BLaER1 treated with 17β-estradiol and CSF1 and Interleukin-3, amounts not matched to agents 10 nM and 100 nM (cell line): ENCODE data around the gene LRRC18.

Experiments
- H3K27ac ChIP-seq, 11 experiments: shearing (Covaris generic); formaldehyde crosslinking; 2 replicates each; pipeline ENCODE4 v1.8.1; 2022
- H3K27me3 ChIP-seq, 11 experiments: shearing (Covaris generic); formaldehyde crosslinking; 2 replicates each; pipeline ENCODE4 v1.8.1; 2022
- H3K36me3 ChIP-seq, 11 experiments: shearing (Covaris generic); formaldehyde crosslinking; 2 replicates each; pipeline ENCODE4 v1.8.1; 2022
- H3K4me1 ChIP-seq, 10 experiments: shearing (Covaris generic); formaldehyde crosslinking; 2 replicates each; pipeline ENCODE4 v1.8.1; 2022
- H3K4me2 ChIP-seq, 11 experiments: shearing (Covaris generic); formaldehyde crosslinking; 2 replicates each; pipeline ENCODE4 v1.8.1; 2022
- H3K4me3 ChIP-seq, 10 experiments: shearing (Covaris generic); formaldehyde crosslinking; 2 replicates each; pipeline ENCODE4 v1.8.1; 2022
- H3K9ac ChIP-seq, 11 experiments: shearing (Covaris generic); formaldehyde crosslinking; 2 replicates each; pipeline ENCODE4 v1.8.1; 2022
- H3K9me3 ChIP-seq, 11 experiments: shearing (Covaris generic); formaldehyde crosslinking; replicated peaks in 1 of 11; 2 replicates each; pipeline ENCODE4 v1.8.1; 2022
- H4K20me1 ChIP-seq, 11 experiments: shearing (Covaris generic); formaldehyde crosslinking; 2 replicates each; pipeline ENCODE4 v1.8.1; 2022
- Cebpa-rat ChIP-seq, 11 experiments: shearing (Covaris generic); IDR thresholded peaks; 2 replicates each; pipeline ENCODE4 v1.8.1; 2022

The LRRC18 gene

GRCh38 chr10:48905311-48905710, 34.3 kb downstream of the LRRC18 start:
- no peak overlapping the region for H3K27ac ChIP-seq
- H3K36me3 ChIP-seq = peaks cover 0 to 96% (median 17%) of the 10 kb centered on the region in 11 experiments; a peak in 13 of 22 replicates
- peaks cover 0 to 9% (median 0%) of the 10 kb centered on the region in 11 experiments; a peak in 1 of 22 replicates for H3K9me3 ChIP-seq
- no peak overlapping the region for H3K9ac ChIP-seq
- H3K4me2 ChIP-seq = peak overlapping the region in 6 of 11 experiments; percentile 13 to 41 (median 28); a peak in 11 of 22 replicates
- no peak for TF ChIP-seq Cebpa-rat (IDR thresholded peaks at IDR 0.05)
- peaks cover 7 to 16% (median 13%) of the 10 kb centered on the region in 10 experiments; a peak in 19 of 20 replicates for H3K4me1 ChIP-seq
- H3K27me3 ChIP-seq = no peaks in the 10 kb centered on the region
- H4K20me1 ChIP-seq = no peaks in the 10 kb centered on the region
- H3K4me3 ChIP-seq = no peak overlapping the region

- Histone ChIP-seq H3K4me1 (peaks cover 12 to 20% (median 13%) of the 10 kb centered on the region in 10 experiments; a peak in 19 of 20 replicates), H3K27ac (no peak overlapping the region), H3K9me3 (peaks cover 0 to 9% (median 0%) of the 10 kb centered on the region in 11 experiments; a peak in 1 of 22 replicates), H3K36me3 (peaks cover 0 to 96% (median 19%) of the 10 kb centered on the region in 11 experiments; a peak in 13 of 22 replicates), H3K4me2 (peak overlapping the region in 6 of 11 experiments; percentile 13 to 41 (median 28); a peak in 12 of 22 replicates), H3K4me3 (no peak overlapping the region), H3K9ac (no peak overlapping the region), H4K20me1 (no peaks in the 10 kb centered on the region; a peak in 1 of 22 replicates), H3K27me3 (no peaks in the 10 kb centered on the region)
- TF ChIP-seq Cebpa-rat (IDR thresholded peaks at IDR 0.05) = no peak
These were observed 34.8 kb downstream of the LRRC18 start for GRCh38 chr10:48904861-48905260.

- Histone ChIP-seq H4K20me1 (no peaks in the 10 kb centered on the region; a peak in 1 of 22 replicates), H3K36me3 (peaks cover 0 to 100% (median 19%) of the 10 kb centered on the region in 11 experiments; a peak in 14 of 22 replicates), H3K27me3 (no peaks in the 10 kb centered on the region), H3K27ac (no peak overlapping the region), H3K9ac (no peak overlapping the region), H3K4me2 (no peak overlapping the region), H3K9me3 (peaks cover 0 to 9% (median 0%) of the 10 kb centered on the region in 11 experiments; a peak in 2 of 22 replicates), H3K4me3 (no peak overlapping the region), H3K4me1 (peaks cover 12 to 27% (median 17%) of the 10 kb centered on the region in 10 experiments; a peak in 19 of 20 replicates)
- TF ChIP-seq Cebpa-rat (IDR thresholded peaks at IDR 0.05) = no peak
These were observed 36.5 kb downstream of the LRRC18 start for GRCh38 chr10:48903151-48903550.

- Histone ChIP-seq H3K9me3 (peaks cover 0 to 14% (median 0%) of the 10 kb centered on the region in 11 experiments; a peak in 2 of 22 replicates), H3K27me3 (no peaks in the 10 kb centered on the region), H3K36me3 (peaks cover 0 to 100% (median 19%) of the 10 kb centered on the region in 11 experiments; a peak in 14 of 22 replicates)
These were observed 37.5 kb downstream of the LRRC18 start for GRCh38 chr10:48902096-48902495.

GRCh38 chr10:48901319-48901718, 38.3 kb downstream of the LRRC18 start:
- no peak for TF ChIP-seq Cebpa-rat (IDR thresholded peaks at IDR 0.05)
- H3K4me3 ChIP-seq = no peak overlapping the region

More at GRCh38 chr10:48902096-48902495, 37.5 kb downstream of the LRRC18 start:
- no peak overlapping the region for H3K9ac ChIP-seq
- TF ChIP-seq Cebpa-rat (IDR thresholded peaks at IDR 0.05) = no peak
- no peaks in the 10 kb centered on the region; a peak in 1 of 22 replicates for H4K20me1 ChIP-seq
- H3K4me3 ChIP-seq = no peak overlapping the region
- H3K27ac ChIP-seq = no peak overlapping the region
- H3K4me1 ChIP-seq = peaks cover 12 to 27% (median 17%) of the 10 kb centered on the region in 10 experiments; a peak in 19 of 20 replicates
- H3K4me2 ChIP-seq = no peak overlapping the region

GRCh38 chr10:48900371-48900801, 39.3 kb downstream of the LRRC18 start:
- Histone ChIP-seq H3K4me3 (no peak overlapping the region), H3K4me1 (peaks cover 10 to 27% (median 18%) of the 10 kb centered on the region in 10 experiments; a peak in 19 of 20 replicates), H3K27ac (peak overlapping the region in 2 of 11 experiments; percentile 25 to 34; a peak in 3 of 22 replicates)

More at GRCh38 chr10:48901319-48901718, 38.3 kb downstream of the LRRC18 start:
- Histone ChIP-seq H3K9ac (no peak overlapping the region), H3K36me3 (peaks cover 0 to 100% (median 19%) of the 10 kb centered on the region in 11 experiments; a peak in 14 of 22 replicates), H3K27ac (no peak overlapping the region), H3K4me2 (no peak overlapping the region), H3K4me1 (peaks cover 12 to 27% (median 18%) of the 10 kb centered on the region in 10 experiments; a peak in 19 of 20 replicates), H3K27me3 (no peaks in the 10 kb centered on the region), H3K9me3 (peaks cover 0 to 14% (median 0%) of the 10 kb centered on the region in 11 experiments; a peak in 2 of 22 replicates), H4K20me1 (no peaks in the 10 kb centered on the region; a peak in 1 of 22 replicates)

GRCh38 chr10:48899781-48900180, 39.9 kb downstream of the LRRC18 start:
- TF ChIP-seq Cebpa-rat (IDR thresholded peaks at IDR 0.05) = no peak
- Histone ChIP-seq H3K27me3 (no peaks in the 10 kb centered on the region), H3K9me3 (peaks cover 0 to 14% (median 0%) of the 10 kb centered on the region in 11 experiments; a peak in 2 of 22 replicates), H3K4me2 (peak overlapping the region in 5 of 11 experiments; percentile 24 to 44 (median 39); a peak in 9 of 22 replicates), H3K27ac (peak overlapping the region in 2 of 11 experiments; percentile 25 to 34; a peak in 2 of 22 replicates), H3K9ac (no peak overlapping the region), H3K36me3 (peaks cover 0 to 100% (median 19%) of the 10 kb centered on the region in 11 experiments; a peak in 14 of 22 replicates), H3K4me3 (no peak overlapping the region), H3K4me1 (peaks cover 4 to 27% (median 13%) of the 10 kb centered on the region in 10 experiments; a peak in 18 of 20 replicates), H4K20me1 (no peaks in the 10 kb centered on the region; a peak in 1 of 22 replicates)

More at GRCh38 chr10:48900371-48900801, 39.3 kb downstream of the LRRC18 start:
- H3K9ac ChIP-seq = no peak overlapping the region
- H3K36me3 ChIP-seq = peaks cover 0 to 100% (median 19%) of the 10 kb centered on the region in 11 experiments; a peak in 14 of 22 replicates
- no peaks in the 10 kb centered on the region for H3K27me3 ChIP-seq
- no peak for TF ChIP-seq Cebpa-rat (IDR thresholded peaks at IDR 0.05)
- no peaks in the 10 kb centered on the region; a peak in 1 of 22 replicates for H4K20me1 ChIP-seq
- peak overlapping the region in 5 of 11 experiments; percentile 24 to 44 (median 39); a peak in 9 of 22 replicates for H3K4me2 ChIP-seq
- H3K9me3 ChIP-seq = peaks cover 0 to 14% (median 0%) of the 10 kb centered on the region in 11 experiments; a peak in 2 of 22 replicates

GRCh38 chr10:48898426-48898825, 41.2 kb downstream of the LRRC18 start:
- peaks cover 0 to 100% (median 19%) of the 10 kb centered on the region in 11 experiments; a peak in 14 of 22 replicates for H3K36me3 ChIP-seq
- H3K9ac ChIP-seq = no peak overlapping the region
- peaks cover 0 to 14% (median 0%) of the 10 kb centered on the region in 11 experiments; a peak in 2 of 22 replicates for H3K9me3 ChIP-seq
- no peaks in the 10 kb centered on the region for H3K27me3 ChIP-seq
- no peak overlapping the region for H3K4me2 ChIP-seq
- peaks cover 0 to 27% (median 8%) of the 10 kb centered on the region in 10 experiments; a peak in 10 of 20 replicates for H3K4me1 ChIP-seq
- TF ChIP-seq Cebpa-rat (IDR thresholded peaks at IDR 0.05) = no peak
- H3K4me3 ChIP-seq = no peak overlapping the region
- no peaks in the 10 kb centered on the region; a peak in 1 of 22 replicates for H4K20me1 ChIP-seq
- H3K27ac ChIP-seq = no peak overlapping the region

GRCh38 chr10:48897441-48897790, 42.2 kb downstream of the LRRC18 start:
- peaks cover 0 to 14% (median 0%) of the 10 kb centered on the region in 11 experiments; a peak in 2 of 22 replicates for H3K9me3 ChIP-seq
- no peak for TF ChIP-seq Cebpa-rat (IDR thresholded peaks at IDR 0.05)
- no peaks in the 10 kb centered on the region; a peak in 1 of 22 replicates for H4K20me1 ChIP-seq
- H3K36me3 ChIP-seq = peaks cover 0 to 100% (median 19%) of the 10 kb centered on the region in 11 experiments; a peak in 14 of 22 replicates
- H3K4me1 ChIP-seq = peaks cover 0 to 27% (median 8%) of the 10 kb centered on the region in 10 experiments; a peak in 10 of 20 replicates
- no peak overlapping the region for H3K27ac ChIP-seq
- no peak overlapping the region for H3K4me2 ChIP-seq
- no peak overlapping the region for H3K9ac ChIP-seq
- H3K27me3 ChIP-seq = no peaks in the 10 kb centered on the region
- H3K4me3 ChIP-seq = no peak overlapping the region
